Measurements from ENCODE around the gene PODXL2.

- TF ChIP-seq CTCF (IDR thresholded peaks at IDR 0.05) (no peak), POLR2AphosphoS5 (IDR thresholded peaks at IDR 0.05; ENCODE audit: low read depth, low read length) (no peak), TCF7L2 (IDR thresholded peaks at IDR 0.05; ENCODE audit: low read depth, low read length) (no peak), SIN3A (IDR thresholded peaks at IDR 0.05; ENCODE audit: borderline replicate concordance, insufficient read depth, low read depth, low read length) (no peak)
- TF ChIP-seq, protein P1, sequence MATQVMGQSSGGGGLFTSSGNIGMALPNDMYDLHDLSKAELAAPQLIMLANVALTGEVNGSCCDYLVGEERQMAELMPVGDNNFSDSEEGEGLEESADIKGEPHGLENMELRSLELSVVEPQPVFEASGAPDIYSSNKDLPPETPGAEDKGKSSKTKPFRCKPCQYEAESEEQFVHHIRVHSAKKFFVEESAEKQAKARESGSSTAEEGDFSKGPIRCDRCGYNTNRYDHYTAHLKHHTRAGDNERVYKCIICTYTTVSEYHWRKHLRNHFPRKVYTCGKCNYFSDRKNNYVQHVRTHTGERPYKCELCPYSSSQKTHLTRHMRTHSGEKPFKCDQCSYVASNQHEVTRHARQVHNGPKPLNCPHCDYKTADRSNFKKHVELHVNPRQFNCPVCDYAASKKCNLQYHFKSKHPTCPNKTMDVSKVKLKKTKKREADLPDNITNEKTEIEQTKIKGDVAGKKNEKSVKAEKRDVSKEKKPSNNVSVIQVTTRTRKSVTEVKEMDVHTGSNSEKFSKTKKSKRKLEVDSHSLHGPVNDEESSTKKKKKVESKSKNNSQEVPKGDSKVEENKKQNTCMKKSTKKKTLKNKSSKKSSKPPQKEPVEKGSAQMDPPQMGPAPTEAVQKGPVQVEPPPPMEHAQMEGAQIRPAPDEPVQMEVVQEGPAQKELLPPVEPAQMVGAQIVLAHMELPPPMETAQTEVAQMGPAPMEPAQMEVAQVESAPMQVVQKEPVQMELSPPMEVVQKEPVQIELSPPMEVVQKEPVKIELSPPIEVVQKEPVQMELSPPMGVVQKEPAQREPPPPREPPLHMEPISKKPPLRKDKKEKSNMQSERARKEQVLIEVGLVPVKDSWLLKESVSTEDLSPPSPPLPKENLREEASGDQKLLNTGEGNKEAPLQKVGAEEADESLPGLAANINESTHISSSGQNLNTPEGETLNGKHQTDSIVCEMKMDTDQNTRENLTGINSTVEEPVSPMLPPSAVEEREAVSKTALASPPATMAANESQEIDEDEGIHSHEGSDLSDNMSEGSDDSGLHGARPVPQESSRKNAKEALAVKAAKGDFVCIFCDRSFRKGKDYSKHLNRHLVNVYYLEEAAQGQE (IDR thresholded peaks at IDR 0.05; ENCODE audit: insufficient read depth in 1 of 2, low read depth in 2 of 2, low read length in 1 of 2): no peak
Observed at GRCh38 chr3:127673191-127674100, 44.5 kb downstream of the PODXL2 start.

All from Panc1 (cell line).